ENCODE results near the gene SRRM2. TPM values are rescaled to one million over a fixed set of nuclear protein-coding genes. Genes with fewer than 3 reads are reported as not detected.

The SRRM2 gene
- total and polyA plus RNA-seq, 9 of the 15 experiments (the other 6 are each of a cell fraction or from before 2014, with no cell fraction given): 26.7 to 563 (median 81.1) TPM

- peak; percentile 99 for TF ChIP-seq MGA (IDR thresholded peaks at IDR 0.05)
- peak; percentile 27; the same call in 1 of the 2 replicates for TF ChIP-seq CBX1 (IDR thresholded peaks at IDR 0.05; ENCODE audit: low read depth)
- peak; percentile 77 for TF ChIP-seq BACH1 (tag; IDR thresholded peaks at IDR 0.05)
- TF ChIP-seq, protein P1, sequence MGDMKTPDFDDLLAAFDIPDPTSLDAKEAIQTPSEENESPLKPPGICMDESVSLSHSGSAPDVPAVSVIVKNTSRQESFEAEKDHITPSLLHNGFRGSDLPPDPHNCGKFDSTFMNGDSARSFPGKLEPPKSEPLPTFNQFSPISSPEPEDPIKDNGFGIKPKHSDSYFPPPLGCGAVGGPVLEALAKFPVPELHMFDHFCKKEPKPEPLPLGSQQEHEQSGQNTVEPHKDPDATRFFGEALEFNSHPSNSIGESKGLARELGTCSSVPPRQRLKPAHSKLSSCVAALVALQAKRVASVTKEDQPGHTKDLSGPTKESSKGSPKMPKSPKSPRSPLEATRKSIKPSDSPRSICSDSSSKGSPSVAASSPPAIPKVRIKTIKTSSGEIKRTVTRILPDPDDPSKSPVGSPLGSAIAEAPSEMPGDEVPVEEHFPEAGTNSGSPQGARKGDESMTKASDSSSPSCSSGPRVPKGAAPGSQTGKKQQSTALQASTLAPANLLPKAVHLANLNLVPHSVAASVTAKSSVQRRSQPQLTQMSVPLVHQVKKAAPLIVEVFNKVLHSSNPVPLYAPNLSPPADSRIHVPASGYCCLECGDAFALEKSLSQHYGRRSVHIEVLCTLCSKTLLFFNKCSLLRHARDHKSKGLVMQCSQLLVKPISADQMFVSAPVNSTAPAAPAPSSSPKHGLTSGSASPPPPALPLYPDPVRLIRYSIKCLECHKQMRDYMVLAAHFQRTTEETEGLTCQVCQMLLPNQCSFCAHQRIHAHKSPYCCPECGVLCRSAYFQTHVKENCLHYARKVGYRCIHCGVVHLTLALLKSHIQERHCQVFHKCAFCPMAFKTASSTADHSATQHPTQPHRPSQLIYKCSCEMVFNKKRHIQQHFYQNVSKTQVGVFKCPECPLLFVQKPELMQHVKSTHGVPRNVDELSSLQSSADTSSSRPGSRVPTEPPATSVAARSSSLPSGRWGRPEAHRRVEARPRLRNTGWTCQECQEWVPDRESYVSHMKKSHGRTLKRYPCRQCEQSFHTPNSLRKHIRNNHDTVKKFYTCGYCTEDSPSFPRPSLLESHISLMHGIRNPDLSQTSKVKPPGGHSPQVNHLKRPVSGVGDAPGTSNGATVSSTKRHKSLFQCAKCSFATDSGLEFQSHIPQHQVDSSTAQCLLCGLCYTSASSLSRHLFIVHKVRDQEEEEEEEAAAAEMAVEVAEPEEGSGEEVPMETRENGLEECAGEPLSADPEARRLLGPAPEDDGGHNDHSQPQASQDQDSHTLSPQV (IDR thresholded peaks at IDR 0.05): peak; percentile 97
- peak; percentile 62 to 90; a peak in 3 of 4 replicates for TF ChIP-seq TEAD1 (CRISPR knock-in tag; IDR thresholded peaks at IDR 0.05)
- TF ChIP-seq ATF7 (IDR thresholded peaks at IDR 0.05): peak; percentile 86
- TF ChIP-seq, protein P2, sequence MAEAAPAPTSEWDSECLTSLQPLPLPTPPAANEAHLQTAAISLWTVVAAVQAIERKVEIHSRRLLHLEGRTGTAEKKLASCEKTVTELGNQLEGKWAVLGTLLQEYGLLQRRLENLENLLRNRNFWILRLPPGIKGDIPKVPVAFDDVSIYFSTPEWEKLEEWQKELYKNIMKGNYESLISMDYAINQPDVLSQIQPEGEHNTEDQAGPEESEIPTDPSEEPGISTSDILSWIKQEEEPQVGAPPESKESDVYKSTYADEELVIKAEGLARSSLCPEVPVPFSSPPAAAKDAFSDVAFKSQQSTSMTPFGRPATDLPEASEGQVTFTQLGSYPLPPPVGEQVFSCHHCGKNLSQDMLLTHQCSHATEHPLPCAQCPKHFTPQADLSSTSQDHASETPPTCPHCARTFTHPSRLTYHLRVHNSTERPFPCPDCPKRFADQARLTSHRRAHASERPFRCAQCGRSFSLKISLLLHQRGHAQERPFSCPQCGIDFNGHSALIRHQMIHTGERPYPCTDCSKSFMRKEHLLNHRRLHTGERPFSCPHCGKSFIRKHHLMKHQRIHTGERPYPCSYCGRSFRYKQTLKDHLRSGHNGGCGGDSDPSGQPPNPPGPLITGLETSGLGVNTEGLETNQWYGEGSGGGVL (CRISPR knock-in tag; IDR thresholded peaks at IDR 0.05): no peak
- no peak for TF ChIP-seq HDAC6 (IDR thresholded peaks at IDR 0.05; ENCODE audit: low read depth, low read length)
These were observed at the start of gene SRRM2 (continued) for GRCh38 chr16:2752035-2752849.
